ENCODE measurements around the gene TRAF7.
A peak's percentile ranks its signal among the peaks of the same experiment; 100 is the strongest.

- TF ChIP-seq, protein P1, sequence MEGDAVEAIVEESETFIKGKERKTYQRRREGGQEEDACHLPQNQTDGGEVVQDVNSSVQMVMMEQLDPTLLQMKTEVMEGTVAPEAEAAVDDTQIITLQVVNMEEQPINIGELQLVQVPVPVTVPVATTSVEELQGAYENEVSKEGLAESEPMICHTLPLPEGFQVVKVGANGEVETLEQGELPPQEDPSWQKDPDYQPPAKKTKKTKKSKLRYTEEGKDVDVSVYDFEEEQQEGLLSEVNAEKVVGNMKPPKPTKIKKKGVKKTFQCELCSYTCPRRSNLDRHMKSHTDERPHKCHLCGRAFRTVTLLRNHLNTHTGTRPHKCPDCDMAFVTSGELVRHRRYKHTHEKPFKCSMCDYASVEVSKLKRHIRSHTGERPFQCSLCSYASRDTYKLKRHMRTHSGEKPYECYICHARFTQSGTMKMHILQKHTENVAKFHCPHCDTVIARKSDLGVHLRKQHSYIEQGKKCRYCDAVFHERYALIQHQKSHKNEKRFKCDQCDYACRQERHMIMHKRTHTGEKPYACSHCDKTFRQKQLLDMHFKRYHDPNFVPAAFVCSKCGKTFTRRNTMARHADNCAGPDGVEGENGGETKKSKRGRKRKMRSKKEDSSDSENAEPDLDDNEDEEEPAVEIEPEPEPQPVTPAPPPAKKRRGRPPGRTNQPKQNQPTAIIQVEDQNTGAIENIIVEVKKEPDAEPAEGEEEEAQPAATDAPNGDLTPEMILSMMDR (IDR thresholded peaks at IDR 0.05): no peak
- peak in 1 of 3 donors; percentile 13 for TF ChIP-seq POLR2A (IDR thresholded peaks at IDR 0.05)
These were observed 57.1 kb downstream of the TRAF7 start for GRCh38 chr16:2212362-2213324.

Data from body of pancreas (tissue), 4 donors.